Natural killer cell (primary cell): ENCODE results near the gene HACD3. TPM values are rescaled to one million over a fixed set of nuclear protein-coding genes. Genes with fewer than 3 reads are reported as not detected.

Experiments used
- ATAC-seq, 3 donors: fragments of 150-1000 bp in 2 of 3; fragments of 200-7000 bp in 1 of 3; cut with Tn5 transposase; 1 replicate in 1 of 3; 2 replicates in 2 of 3; pipeline ENCODE4 v1.10.0; 2021; ENCODE audit warnings: mild to moderate bottlenecking in 2 of 3, moderate library complexity in 2 of 3
- DNase-seq, 2 donors: peaks; one replicate each; pipeline versions ENCODE4 v3.0.0 to v3.0.0-alpha.2; 2013 to 2021; ENCODE audit warnings: mixed read lengths in 1 of 2
- H3K27ac ChIP-seq: one replicate; pipeline ENCODE4 v1.5.1; 2013; ENCODE audit warnings: mild to moderate bottlenecking, low read length
- H3K27me3 ChIP-seq: one replicate; pipeline ENCODE4 v1.6.1; 2013; ENCODE audit warnings: low read length; ENCODE audit not compliant: control insufficient read depth, insufficient read depth
- H3K36me3 ChIP-seq: one replicate; pipeline ENCODE4 v1.6.1; 2013; ENCODE audit warnings: low read length; ENCODE audit not compliant: control insufficient read depth, insufficient read depth
- H3K4me1 ChIP-seq: one replicate; pipeline ENCODE4 v1.6.1; 2013; ENCODE audit warnings: low read length; ENCODE audit not compliant: control insufficient read depth, insufficient read depth
- H3K4me3 ChIP-seq: one replicate; pipeline ENCODE4 v1.5.1; 2013; ENCODE audit warnings: low read length
- H3K9me3 ChIP-seq: one replicate; pipeline ENCODE4 v1.6.1; 2013; ENCODE audit warnings: low read length; ENCODE audit not compliant: control insufficient read depth, insufficient read depth
- H3K27ac Mint-ChIP-seq, 2 donors: one replicate each; pipeline ENCODE4 v1.8.0; 2022; ENCODE audit warnings: mild to moderate bottlenecking in 2 of 2, mixed read lengths in 2 of 2, moderate library complexity in 1 of 2
- H3K27me3 Mint-ChIP-seq, 2 donors: one replicate each; pipeline ENCODE4 v1.8.0; 2022; ENCODE audit warnings: low read depth in 2 of 2, mixed read lengths in 2 of 2
- H3K36me3 Mint-ChIP-seq: one replicate; pipeline ENCODE4 v1.8.0; 2022; ENCODE audit warnings: mixed read lengths
- H3K4me1 Mint-ChIP-seq, 2 donors: one replicate each; pipeline ENCODE4 v1.8.0; 2022; ENCODE audit warnings: mixed read lengths in 2 of 2
- H3K4me3 Mint-ChIP-seq: one replicate; pipeline ENCODE4 v1.8.0; 2022; ENCODE audit warnings: mild to moderate bottlenecking, moderate library complexity, mixed read lengths
- H3K9me3 Mint-ChIP-seq, 2 donors: one replicate each; pipeline ENCODE4 v1.8.0; 2022; ENCODE audit warnings: mixed read lengths in 2 of 2
- CTCF ChIP-seq: fragments of 200-600 bp; IDR thresholded peaks from one replicate; pipeline ENCODE4 v1.8.0; 2022; ENCODE audit warnings: antibody characterized with exemption
- WGBS: methylation state at CpG from one replicate; pipeline ENCODE4 v1.1.7; 2013; ENCODE audit warnings: missing lambda C conversion rate; ENCODE audit not compliant: insufficient coverage; 5-methylcytosine and 5-hydroxymethylcytosine counted together
- intact Hi-C: fragments of 100-400 bp; cut with micrococcal nuclease; formaldehyde crosslinking; loops from one replicate; pipeline ENCODE4 v1.14.2; 2022
- total RNA-seq, 4 donors: library from RNA; stranded (reverse); fragments of 120-200 nt in 1 of 4; gene quantifications; one replicate each; pipeline versions ENCODE4 v1.2.3 to v1.2.4, GENCODE V29; 2013 to 2022

The HACD3 gene
- total RNA-seq, 3 donors from 2014 or later (not counting 1 experiment from before 2014, with no cell fraction given): 13.5 to 24.7 (median 15.1) TPM

- under 1% methylated on average over 75 of the region's 75 CpGs for WGBS
- no peaks in the 10 kb centered on the region for H3K9me3 ChIP-seq
- H3K36me3 ChIP-seq: peaks cover 5% of the 10 kb centered on the region
- H3K4me1 ChIP-seq: peaks cover 22% of the 10 kb centered on the region
- H3K27ac Mint-ChIP-seq: peak within 1 kb of the TSS; percentile 85 to 89
- H3K4me1 Mint-ChIP-seq: peaks cover 40 to 50% of the 10 kb centered on the region in 2 donors
- TF ChIP-seq CTCF: peak; percentile 90
- H3K27me3 Mint-ChIP-seq: no peaks in the 10 kb centered on the region
- DNase-seq (peak; percentile 93 to 96), ATAC-seq (peak; percentile 77 to 94 (median 79))
- H3K36me3 Mint-ChIP-seq: no peaks in the 10 kb centered on the region
- peak within 1 kb of the TSS; percentile 80 for H3K4me3 ChIP-seq
- no peaks in the 10 kb centered on the region for H3K9me3 Mint-ChIP-seq
- peak within 1 kb of the TSS; percentile 82 for H3K27ac ChIP-seq
- H3K27me3 ChIP-seq: no peaks in the 10 kb centered on the region
- intact Hi-C loops: loop anchor here (1.0 kb wide), 1 partner anchor 352 kb away; the partner anchor contains the start of gene RAB11A
- peak within 1 kb of the TSS; percentile 88 for H3K4me3 Mint-ChIP-seq
Observed at GRCh38 chr15:65516997-65517865, 13.0 kb upstream of the HACD3 start, which contains the start of gene DPP8. Gene DPP8, minus strand, starts transcription at chr15:65517689. Its CDS starts 5,136 bp downstream, at chr15:65512553.

- H3K27ac Mint-ChIP-seq: peak overlapping the region; percentile 85 to 89
- Histone ChIP-seq H3K27me3 (no peaks in the 10 kb centered on the region), H3K27ac (peak overlapping the region; percentile 82), H3K9me3 (no peaks in the 10 kb centered on the region), H3K4me1 (peaks cover 17% of the 10 kb centered on the region), H3K36me3 (peaks cover 3% of the 10 kb centered on the region), H3K4me3 (peak overlapping the region; percentile 80)
- peak; percentile 47 for TF ChIP-seq CTCF
- H3K36me3 Mint-ChIP-seq: no peaks in the 10 kb centered on the region
- H3K4me3 Mint-ChIP-seq: peak overlapping the region; percentile 88
- intact Hi-C loops: loop anchor here (1.0 kb wide), 1 partner anchor 351 kb away; the partner anchor contains the start of gene RAB11A
- H3K27me3 Mint-ChIP-seq: no peaks in the 10 kb centered on the region
- H3K4me1 Mint-ChIP-seq: peaks cover 34 to 44% of the 10 kb centered on the region in 2 donors
- DNase-seq (no peak), ATAC-seq (no peak)
- 48% methylated on average over 7 of the region's 8 CpGs for WGBS
- no peaks in the 10 kb centered on the region for H3K9me3 Mint-ChIP-seq
Observed at GRCh38 chr15:65517866-65518207, 12.4 kb upstream of the HACD3 start.

GRCh38 chr15:65518633-65519285 is 11.5 kb upstream of the HACD3 start:
- no peaks in the 10 kb centered on the region for H3K36me3 Mint-ChIP-seq
- H3K4me3 ChIP-seq: no peak overlapping the region
- H3K27ac Mint-ChIP-seq: peak overlapping the region in 1 of 2 donors; percentile 89
- peaks cover 3% of the 10 kb centered on the region for H3K36me3 ChIP-seq
- H3K4me3 Mint-ChIP-seq: peak overlapping the region; percentile 50
- no peaks in the 10 kb centered on the region for H3K9me3 ChIP-seq
- H3K9me3 Mint-ChIP-seq: no peaks in the 10 kb centered on the region
- H3K27me3 ChIP-seq: no peaks in the 10 kb centered on the region
- 93% methylated on average over 3 of the region's 4 CpGs for WGBS
- DNase-seq: no peak
- H3K27ac ChIP-seq: no peak overlapping the region
- ATAC-seq: no peak
- H3K27me3 Mint-ChIP-seq: no peaks in the 10 kb centered on the region
- H3K4me1 ChIP-seq: peaks cover 12% of the 10 kb centered on the region
- intact Hi-C loops: no loop called here
- no peak for TF ChIP-seq CTCF
- peaks cover 25 to 35% of the 10 kb centered on the region in 2 donors for H3K4me1 Mint-ChIP-seq
